ENCODE results near the gene EXOC3L4.
A peak's percentile ranks its signal among the peaks of the same experiment; 100 is the strongest.
"Not testable (repeated sequence)": the region's sequence is repeated elsewhere in the genome, so short reads cannot be mapped to it uniquely, and the experiment has no call there.

The EXOC3L4 gene

DNA sequence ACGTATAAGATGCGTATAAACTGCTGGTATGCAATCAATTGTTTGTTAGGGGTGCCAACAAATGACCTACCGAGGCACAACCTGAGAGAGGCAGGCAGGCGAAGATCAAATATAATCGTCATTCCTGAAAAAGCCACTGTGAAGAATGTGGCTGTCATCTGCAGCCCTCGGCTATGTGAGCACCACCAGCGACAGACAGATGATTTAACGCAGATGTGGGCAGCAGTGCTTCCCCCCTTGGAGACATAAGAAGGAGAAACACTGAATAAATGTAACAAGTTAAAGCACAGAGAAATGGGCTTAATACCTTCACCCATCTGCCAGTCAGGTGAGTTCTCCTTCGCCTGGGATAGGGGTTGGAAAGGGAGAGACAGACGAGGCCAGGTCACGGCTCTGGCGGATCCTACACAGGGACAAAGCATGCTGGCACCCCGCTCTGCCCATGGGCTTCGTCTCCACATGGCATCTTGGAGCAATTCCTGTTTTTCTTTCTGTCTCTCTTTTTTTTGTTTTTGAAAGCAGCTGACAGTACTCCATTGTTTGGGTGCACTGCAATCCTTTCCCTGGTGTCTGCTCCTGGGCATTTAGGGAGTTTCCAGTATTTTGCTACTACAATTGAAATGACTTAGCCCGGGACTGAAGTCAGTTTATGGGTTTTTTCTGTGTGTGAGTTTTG lies 56.9 kb downstream of the EXOC3L4 start:
- no peak for DNase-seq

DNA sequence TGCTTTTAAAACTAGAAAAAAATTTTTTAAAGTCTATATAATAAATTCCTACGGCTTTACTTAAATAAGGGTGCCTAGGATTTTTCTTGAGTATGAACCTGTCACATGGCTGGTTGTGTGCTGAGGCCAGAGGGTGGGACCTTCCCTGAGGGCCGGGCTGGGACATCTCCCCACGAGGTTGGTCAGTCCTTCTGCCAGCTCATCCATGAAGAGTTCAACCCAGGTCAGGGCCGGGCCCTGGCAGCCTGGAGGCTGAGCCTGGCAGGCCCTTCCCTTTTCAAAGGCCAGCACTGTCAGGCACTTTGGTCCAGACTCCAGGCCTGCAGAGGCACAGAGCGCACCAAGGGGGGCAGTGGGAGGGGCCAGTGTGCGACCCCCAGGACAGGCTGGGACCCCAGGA lies 60.5 kb downstream of the EXOC3L4 start:
- peak; percentile 92 to 96 (median 96) for DNase-seq

DNA sequence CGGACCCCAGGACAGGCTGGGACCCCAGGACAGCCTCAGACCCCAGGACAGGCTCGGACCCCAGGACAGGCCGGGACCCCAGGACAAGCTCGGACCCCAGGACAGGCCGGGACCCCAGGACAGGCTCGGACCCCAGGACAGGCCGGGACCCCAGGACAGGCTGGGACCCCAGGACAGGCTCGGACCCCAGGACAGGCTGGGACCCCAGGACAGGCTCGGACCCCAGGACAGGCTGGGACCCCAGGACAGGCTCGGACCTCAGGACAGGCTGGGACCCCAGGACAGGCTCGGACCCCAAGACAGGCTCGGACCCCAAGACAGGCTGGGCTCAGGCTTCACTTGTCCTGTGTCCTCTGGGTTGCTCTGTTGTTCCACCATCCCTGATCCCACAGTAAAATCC lies 60.9 kb downstream of the EXOC3L4 start:
- DNase-seq, result not testable (repeated sequence)

DNA sequence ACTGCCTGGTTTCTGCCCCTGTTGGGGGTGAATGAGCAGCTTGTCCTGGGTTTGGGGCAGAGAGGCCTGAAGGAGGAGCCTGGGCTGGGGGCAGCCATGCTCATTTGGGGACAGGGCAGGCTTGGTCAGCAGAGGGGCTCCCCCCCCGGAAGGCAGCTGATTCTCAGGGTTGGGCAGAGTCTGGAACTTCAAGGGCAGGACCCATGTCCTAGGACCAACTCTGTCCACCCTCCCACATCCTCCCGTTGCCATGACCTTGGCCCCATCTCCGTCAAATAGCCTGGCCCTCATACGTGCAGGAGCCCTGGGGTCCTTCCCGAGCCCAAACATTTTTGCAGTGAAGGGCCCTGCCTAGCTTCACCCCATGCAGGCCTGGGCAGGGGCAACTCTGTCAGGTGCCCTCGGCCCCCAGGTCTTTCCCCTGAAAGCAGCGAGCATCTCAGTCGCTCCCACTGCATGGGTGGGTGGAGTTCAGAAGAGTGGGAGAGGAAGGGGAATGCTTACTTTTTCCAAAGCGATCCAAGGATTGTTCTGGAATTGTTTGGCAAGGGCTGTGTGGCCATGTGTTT lies 61.4 kb downstream of the EXOC3L4 start:
- DNase-seq, result no peak

DNA sequence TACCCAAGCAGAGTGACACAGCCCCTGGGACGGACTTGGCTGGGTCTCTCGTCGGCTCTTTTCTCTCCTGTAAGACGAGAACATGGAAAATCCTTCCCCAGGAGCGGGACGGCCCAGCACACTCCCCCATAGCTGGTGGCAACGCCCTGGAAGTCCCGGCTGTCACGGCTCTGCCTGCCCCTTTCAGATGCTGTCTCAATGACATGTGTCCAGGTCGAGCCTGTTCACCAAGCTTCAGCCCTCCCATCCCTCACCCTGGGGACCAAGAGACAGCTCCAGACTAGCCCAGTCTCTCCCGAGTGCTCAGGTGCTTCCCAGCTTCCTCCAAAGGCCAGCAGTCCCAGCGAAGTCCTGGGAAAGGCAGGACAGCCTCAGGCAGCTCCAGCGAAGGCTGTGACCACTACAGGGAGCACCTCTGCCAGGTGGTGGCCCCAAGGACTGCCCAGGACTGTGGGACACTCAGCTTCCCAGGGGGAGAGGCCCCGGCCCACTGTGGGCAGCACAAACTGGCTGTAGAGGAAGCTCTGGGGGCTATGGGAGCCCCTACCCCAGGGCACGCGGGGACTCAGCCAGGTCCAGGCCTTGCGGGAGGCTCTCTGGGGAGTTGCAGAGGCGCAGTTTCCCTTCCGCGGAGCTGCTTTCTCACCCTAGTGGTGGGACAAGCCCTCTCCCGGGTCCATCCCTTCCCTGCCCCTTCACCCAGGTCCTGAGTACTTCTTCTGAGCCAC lies 62.3 kb downstream of the EXOC3L4 start:
- no peak for DNase-seq

DNA sequence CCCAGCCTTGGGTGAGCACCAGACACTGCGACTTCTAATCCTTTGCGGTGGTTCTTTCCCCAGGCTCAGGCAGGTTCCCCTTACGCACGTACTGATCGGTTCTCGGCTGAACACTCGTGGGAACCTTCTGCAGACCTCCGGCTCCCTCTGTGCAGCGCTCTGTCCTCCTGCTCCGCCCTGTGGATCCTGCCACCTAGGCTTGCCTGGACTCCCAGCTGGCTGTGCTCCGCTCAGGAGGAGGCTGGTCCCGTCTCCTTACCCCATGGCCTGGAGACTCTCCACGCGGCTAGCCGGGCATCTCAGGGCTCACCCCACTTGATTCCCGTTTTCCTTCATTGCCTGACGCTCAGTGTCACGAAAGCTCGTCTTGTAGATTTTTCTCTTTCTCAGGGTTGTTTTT lies 63.4 kb downstream of the EXOC3L4 start:
- no peak for DNase-seq

DNA sequence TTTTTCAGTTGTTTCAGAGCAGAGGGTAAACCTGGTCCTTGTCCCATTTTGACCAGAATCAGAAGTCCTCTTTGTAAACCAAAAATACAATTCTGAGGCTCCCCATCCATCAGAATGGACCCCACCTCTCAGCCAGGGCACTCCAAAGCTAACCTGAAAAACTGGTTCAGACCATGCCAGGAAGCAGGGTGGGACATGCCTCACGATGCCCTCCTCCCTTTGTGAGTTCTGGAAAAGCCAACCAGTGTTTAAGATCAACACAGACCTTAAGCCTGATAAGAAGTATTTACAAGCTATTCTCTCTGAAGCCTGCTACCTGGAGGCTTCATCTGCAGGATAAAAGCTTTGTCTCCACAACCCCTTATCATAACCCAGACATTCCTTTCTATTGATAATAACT lies 64.2 kb downstream of the EXOC3L4 start:
- DNase-seq, result no peak
